DMS153 treated with DMSO at 0.1 percent for 48 hours (cell line): ENCODE measurements around the gene KIAA1549.

Source experiments
- DNase-seq: peaks from one replicate; lab custom pipeline; 2025; ENCODE audit not compliant: unreplicated experiment; lab: John Stamatoyannopoulos, UW

KIAA1549 gene

GRCh38 chr7:138861051-138861450 is 120.1 kb downstream of the KIAA1549 start:
- no peak for DNase-seq

- DNase-seq, result no peak
Observed at GRCh38 chr7:138857728-138858127, 123.5 kb downstream of the KIAA1549 start.

- no peak for DNase-seq
Observed at GRCh38 chr7:138854115-138854645, 127.0 kb downstream of the KIAA1549 start.

GRCh38 chr7:138853448-138853847 is 127.7 kb downstream of the KIAA1549 start:
- no peak for DNase-seq

GRCh38 chr7:138852469-138852868 is 128.7 kb downstream of the KIAA1549 start:
- no peak for DNase-seq

- DNase-seq, result no peak
Observed at GRCh38 chr7:138849701-138850100, 131.5 kb downstream of the KIAA1549 start.

- no peak for DNase-seq
Observed at GRCh38 chr7:138848056-138848980, 132.9 kb downstream of the KIAA1549 start.

GRCh38 chr7:138845711-138846110 is 135.5 kb downstream of the KIAA1549 start:
- DNase-seq, result no peak

- DNase-seq, result no peak
Observed at GRCh38 chr7:138843632-138844580, 137.3 kb downstream of the KIAA1549 start.

- DNase-seq, result no peak
Observed at GRCh38 chr7:138842111-138842510, 139.1 kb downstream of the KIAA1549 start.

- peak; percentile 49 for DNase-seq
Observed at GRCh38 chr7:138838166-138838565, 143.0 kb downstream of the KIAA1549 start.

GRCh38 chr7:138837627-138838026 is 143.6 kb downstream of the KIAA1549 start:
- peak; percentile 65 for DNase-seq

- no peak for DNase-seq
Observed at GRCh38 chr7:138835087-138835486, 146.1 kb downstream of the KIAA1549 start.

GRCh38 chr7:138834583-138834982 is 146.6 kb downstream of the KIAA1549 start:
- DNase-seq, result no peak

GRCh38 chr7:138833596-138833995 is 147.6 kb downstream of the KIAA1549 start:
- DNase-seq, result no peak

GRCh38 chr7:138832966-138833365 is 148.2 kb downstream of the KIAA1549 start:
- DNase-seq, result no peak

GRCh38 chr7:138829335-138829734 is 151.9 kb downstream of the KIAA1549 start:
- no peak for DNase-seq

- DNase-seq, result no peak
Observed at GRCh38 chr7:138828302-138828701, 152.9 kb downstream of the KIAA1549 start.

- no peak for DNase-seq
Observed at GRCh38 chr7:138825049-138825721, 156.0 kb downstream of the KIAA1549 start.

GRCh38 chr7:138822867-138823535 is 158.2 kb downstream of the KIAA1549 start:
- no peak for DNase-seq
